Natural killer cell (primary cell): ENCODE measurements around the gene NABP1. TPM values are rescaled to one million over a fixed set of nuclear protein-coding genes. Genes with fewer than 3 reads are reported as not detected.

Experiments used
- ATAC-seq, 3 donors: fragments of 150-1000 bp in 2 of 3; fragments of 200-7000 bp in 1 of 3; cut with Tn5 transposase; 1 replicate in 1 of 3; 2 replicates in 2 of 3; pipeline ENCODE4 v1.10.0; 2021; ENCODE audit warnings: mild to moderate bottlenecking in 2 of 3, moderate library complexity in 2 of 3
- DNase-seq, 2 donors: peaks; one replicate each; pipeline versions ENCODE4 v3.0.0 to v3.0.0-alpha.2; 2013 to 2021; ENCODE audit warnings: mixed read lengths in 1 of 2
- H3K27ac ChIP-seq: one replicate; pipeline ENCODE4 v1.5.1; 2013; ENCODE audit warnings: mild to moderate bottlenecking, low read length
- H3K27me3 ChIP-seq: one replicate; pipeline ENCODE4 v1.6.1; 2013; ENCODE audit warnings: low read length; ENCODE audit not compliant: control insufficient read depth, insufficient read depth
- H3K36me3 ChIP-seq: one replicate; pipeline ENCODE4 v1.6.1; 2013; ENCODE audit warnings: low read length; ENCODE audit not compliant: control insufficient read depth, insufficient read depth
- H3K4me1 ChIP-seq: one replicate; pipeline ENCODE4 v1.6.1; 2013; ENCODE audit warnings: low read length; ENCODE audit not compliant: control insufficient read depth, insufficient read depth
- H3K4me3 ChIP-seq: one replicate; pipeline ENCODE4 v1.5.1; 2013; ENCODE audit warnings: low read length
- H3K9me3 ChIP-seq: one replicate; pipeline ENCODE4 v1.6.1; 2013; ENCODE audit warnings: low read length; ENCODE audit not compliant: control insufficient read depth, insufficient read depth
- H3K27ac Mint-ChIP-seq, 2 donors: one replicate each; pipeline ENCODE4 v1.8.0; 2022; ENCODE audit warnings: mild to moderate bottlenecking in 2 of 2, mixed read lengths in 2 of 2, moderate library complexity in 1 of 2
- H3K27me3 Mint-ChIP-seq, 2 donors: one replicate each; pipeline ENCODE4 v1.8.0; 2022; ENCODE audit warnings: low read depth in 2 of 2, mixed read lengths in 2 of 2
- H3K36me3 Mint-ChIP-seq: one replicate; pipeline ENCODE4 v1.8.0; 2022; ENCODE audit warnings: mixed read lengths
- H3K4me1 Mint-ChIP-seq, 2 donors: one replicate each; pipeline ENCODE4 v1.8.0; 2022; ENCODE audit warnings: mixed read lengths in 2 of 2
- H3K4me3 Mint-ChIP-seq: one replicate; pipeline ENCODE4 v1.8.0; 2022; ENCODE audit warnings: mild to moderate bottlenecking, moderate library complexity, mixed read lengths
- H3K9me3 Mint-ChIP-seq, 2 donors: one replicate each; pipeline ENCODE4 v1.8.0; 2022; ENCODE audit warnings: mixed read lengths in 2 of 2
- CTCF ChIP-seq: fragments of 200-600 bp; IDR thresholded peaks from one replicate; pipeline ENCODE4 v1.8.0; 2022; ENCODE audit warnings: antibody characterized with exemption
- WGBS: methylation state at CpG from one replicate; pipeline ENCODE4 v1.1.7; 2013; ENCODE audit warnings: missing lambda C conversion rate; ENCODE audit not compliant: insufficient coverage; 5-methylcytosine and 5-hydroxymethylcytosine counted together
- intact Hi-C: fragments of 100-400 bp; cut with micrococcal nuclease; formaldehyde crosslinking; loops from one replicate; pipeline ENCODE4 v1.14.2; 2022
- total RNA-seq, 4 donors: library from RNA; stranded (reverse); fragments of 120-200 nt in 1 of 4; gene quantifications; one replicate each; pipeline versions ENCODE4 v1.2.3 to v1.2.4, GENCODE V29; 2013 to 2022

NABP1 gene
- total RNA-seq, 3 donors from 2014 or later (not counting 1 experiment from before 2014, with no cell fraction given) = 44.5 to 52.2 (median 45.7) TPM

GRCh38 chr2:191706791-191707190 lies 28.9 kb downstream of the NABP1 start:
- no peaks in the 10 kb centered on the region for H3K27me3 ChIP-seq
- intact Hi-C loops = no loop called here
- no peaks in the 10 kb centered on the region for H3K9me3 ChIP-seq
- Mint-ChIP-seq H3K4me1 (no peaks in the 10 kb centered on the region), H3K4me3 (no peak overlapping the region), H3K27ac (no peak overlapping the region), H3K27me3 (no peaks in the 10 kb centered on the region), H3K9me3 (no peaks in the 10 kb centered on the region), H3K36me3 (no peaks in the 10 kb centered on the region)
- TF ChIP-seq CTCF = no peak
- H3K36me3 ChIP-seq = no peaks in the 10 kb centered on the region
- WGBS = 83% methylated on average over 2 of the region's 2 CpGs
- ATAC-seq (no peak), DNase-seq (no peak)
- H3K4me1 ChIP-seq = no peaks in the 10 kb centered on the region
- H3K27ac ChIP-seq = no peak overlapping the region
- no peak overlapping the region for H3K4me3 ChIP-seq

- H3K4me3 ChIP-seq = no peak overlapping the region
- Mint-ChIP-seq H3K27ac (no peak overlapping the region), H3K4me1 (no peaks in the 10 kb centered on the region), H3K27me3 (no peaks in the 10 kb centered on the region), H3K36me3 (no peaks in the 10 kb centered on the region), H3K9me3 (no peaks in the 10 kb centered on the region), H3K4me3 (no peak overlapping the region)
- intact Hi-C loops = no loop called here
- H3K27me3 ChIP-seq = no peaks in the 10 kb centered on the region
- H3K27ac ChIP-seq = no peak overlapping the region
- no peak for TF ChIP-seq CTCF
- H3K9me3 ChIP-seq = no peaks in the 10 kb centered on the region
- no peak for ATAC-seq
- H3K4me1 ChIP-seq = no peaks in the 10 kb centered on the region
- WGBS = 86% methylated on average over 1 of the region's 2 CpGs
- no peak for DNase-seq
- H3K36me3 ChIP-seq = no peaks in the 10 kb centered on the region
Measured at GRCh38 chr2:191707542-191707941, 29.6 kb downstream of the NABP1 start.

GRCh38 chr2:191710411-191710900 lies 32.5 kb downstream of the NABP1 start:
- ATAC-seq (no peak), DNase-seq (no peak)
- Histone ChIP-seq H3K27ac (no peak overlapping the region), H3K9me3 (no peaks in the 10 kb centered on the region), H3K4me1 (no peaks in the 10 kb centered on the region), H3K27me3 (no peaks in the 10 kb centered on the region), H3K36me3 (no peaks in the 10 kb centered on the region), H3K4me3 (no peak overlapping the region)
- no peak overlapping the region for H3K27ac Mint-ChIP-seq
- intact Hi-C loops = no loop called here
- H3K9me3 Mint-ChIP-seq = no peaks in the 10 kb centered on the region
- 94% methylated on average over 1 of the region's 1 CpG for WGBS
- no peaks in the 10 kb centered on the region for H3K36me3 Mint-ChIP-seq
- H3K4me3 Mint-ChIP-seq = no peak overlapping the region
- H3K27me3 Mint-ChIP-seq = no peaks in the 10 kb centered on the region
- TF ChIP-seq CTCF = no peak
- H3K4me1 Mint-ChIP-seq = no peaks in the 10 kb centered on the region

GRCh38 chr2:191711621-191712020 lies 33.7 kb downstream of the NABP1 start:
- H3K27ac ChIP-seq = no peak overlapping the region
- DNase-seq (no peak), ATAC-seq (no peak)
- no peak for TF ChIP-seq CTCF
- no peaks in the 10 kb centered on the region for H3K36me3 ChIP-seq
- intact Hi-C loops = no loop called here
- no peak overlapping the region for H3K27ac Mint-ChIP-seq
- 100% methylated on average over 2 of the region's 2 CpGs for WGBS
- H3K27me3 ChIP-seq = no peaks in the 10 kb centered on the region
- no peak overlapping the region for H3K4me3 Mint-ChIP-seq
- no peak overlapping the region for H3K4me3 ChIP-seq
- no peaks in the 10 kb centered on the region for H3K9me3 ChIP-seq
- H3K4me1 Mint-ChIP-seq = no peaks in the 10 kb centered on the region
- H3K9me3 Mint-ChIP-seq = no peaks in the 10 kb centered on the region
- H3K27me3 Mint-ChIP-seq = peaks cover 0 to 4% of the 10 kb centered on the region in 2 donors
- no peaks in the 10 kb centered on the region for H3K4me1 ChIP-seq
- H3K36me3 Mint-ChIP-seq = no peaks in the 10 kb centered on the region
